Subcutaneous adipose tissue (tissue), 4 donors: ENCODE measurements around the gene DISP2. TPM values are rescaled to one million over a fixed set of nuclear protein-coding genes. Genes with fewer than 3 reads are reported as not detected.

ENCODE experiments used
- CTCF ChIP-seq: fragments of 450-650 bp; IDR thresholded peaks from one replicate; pipeline ENCODE4 v1.5.1; 2016; ENCODE audit warnings: low read depth, mild to moderate bottlenecking, control low read depth, antibody characterized with exemption, moderate library complexity
- total RNA-seq, 4 donors: library from RNA; depleted of rRNA; stranded (reverse); fragments of >200 nt; gene quantifications; one replicate each; pipeline ENCODE4 v1.1.0, GENCODE V29; 2016

Gene DISP2
- total RNA-seq, 4 donors from 2014 or later, result under 0.01 to 0.19 (median under 0.01) TPM; not detected in 1

- TF ChIP-seq CTCF, result no peak
These were observed 49.4 kb downstream of the DISP2 start for GRCh38 chr15:40407330-40407990.

- TF ChIP-seq CTCF, result no peak
These were observed 51.3 kb downstream of the DISP2 start for GRCh38 chr15:40409366-40409765.

- no peak for TF ChIP-seq CTCF
These were observed 52.5 kb downstream of the DISP2 start for GRCh38 chr15:40410476-40410875.

- TF ChIP-seq CTCF, result no peak
These were observed 54.2 kb downstream of the DISP2 start for GRCh38 chr15:40412095-40412759.

GRCh38 chr15:40413036-40413435 is 55.0 kb downstream of the DISP2 start:
- TF ChIP-seq CTCF, result no peak

- TF ChIP-seq CTCF, result no peak
These were observed 56.8 kb downstream of the DISP2 start for GRCh38 chr15:40414816-40415215.

- no peak for TF ChIP-seq CTCF
These were observed 57.2 kb downstream of the DISP2 start for GRCh38 chr15:40415226-40415625.
